HEK293 (cell line): ENCODE measurements around the gene RAB39A.

Experiments used
- CTCF ChIA-PET: fragments of 350-600 bp; formaldehyde crosslinking; extraction: SDS; loops from one replicate; lab custom pipeline; 2021; ENCODE audit warnings: antibody characterized with exemption; lab: Yijun Ruan, JAX
- POLR2A ChIA-PET: fragments of 300-600 bp; formaldehyde crosslinking; extraction: SDS; loops from one replicate; lab custom pipeline; 2020; ENCODE audit warnings: antibody characterized with exemption, inconsistent platforms; lab: Yijun Ruan, JAX
- H3K27ac ChIP-seq: fragments of 200-500 bp; sonication (Bioruptor generic); 2 replicates; pipeline ENCODE4 v1.5.1; 2014; ENCODE audit warnings: low read depth, low read length, control low read depth, inconsistent platforms; ENCODE audit errors: extremely low read depth
- H3K36me3 ChIP-seq, 2 experiments: fragments of 200-500 bp in 1 of 2; sonication (Bioruptor generic) in 1 of 2; 1 replicate in 1 of 2; 2 replicates in 1 of 2; pipeline ENCODE4 v1.5.1; 2014 to 2017; ENCODE audit warnings: inconsistent platforms in 2 of 2, low read length in 2 of 2; ENCODE audit not compliant: control insufficient read depth in 2 of 2, insufficient read depth in 1 of 2
- H3K4me1 ChIP-seq: fragments of 200-500 bp; sonication (Bioruptor generic); 2 replicates; pipeline ENCODE4 v1.5.1; 2014; ENCODE audit warnings: mild to moderate bottlenecking, low read length, inconsistent platforms; ENCODE audit not compliant: control insufficient read depth, insufficient read depth
- H3K4me3 ChIP-seq: 2 replicates; pipeline ENCODE4 v1.5.1; 2011; ENCODE audit warnings: low read depth, mild to moderate bottlenecking, control low read depth, low read length, moderate library complexity
- H3K9me3 ChIP-seq: fragments of 200-500 bp; sonication (Bioruptor generic); 2 replicates; pipeline ENCODE4 v1.5.1; 2014; ENCODE audit warnings: low read depth, low read length, inconsistent platforms; ENCODE audit not compliant: control insufficient read depth, insufficient read depth
- FEZF1 ChIP-seq: fragments of 450-650 bp; formaldehyde crosslinking; IDR thresholded peaks from 2 replicates; pipeline ENCODE4 v1.5.1; 2016; ENCODE audit warnings: missing biosample characterization, missing genetic modification characterization
- GLI2 ChIP-seq: fragments of 450-650 bp; formaldehyde crosslinking; IDR thresholded peaks from 2 replicates; pipeline ENCODE4; 2017; ENCODE audit warnings: missing biosample characterization, missing genetic modification characterization, low read depth, borderline replicate concordance
- OSR2 ChIP-seq: fragments of 450-650 bp; formaldehyde crosslinking; IDR thresholded peaks from 2 replicates; pipeline ENCODE4 v1.5.1; 2016; ENCODE audit warnings: missing biosample characterization, missing genetic modification characterization
- PRDM1 ChIP-seq: fragments of 450-650 bp; formaldehyde crosslinking; IDR thresholded peaks from 2 replicates; pipeline ENCODE4; 2016; ENCODE audit warnings: missing biosample characterization, missing genetic modification characterization
- SP7 ChIP-seq: fragments of 450-650 bp; formaldehyde crosslinking; IDR thresholded peaks from 2 replicates; pipeline ENCODE4 v1.5.1; 2016; ENCODE audit warnings: missing biosample characterization, missing genetic modification characterization
- YY2 ChIP-seq: fragments of 450-650 bp; formaldehyde crosslinking; IDR thresholded peaks from 2 replicates; pipeline ENCODE4 v1.5.1; 2016; ENCODE audit warnings: missing biosample characterization, missing genetic modification characterization
- ZBTB17 ChIP-seq: fragments of 450-650 bp; formaldehyde crosslinking; IDR thresholded peaks from 2 replicates; pipeline ENCODE4 v1.5.1; 2016; ENCODE audit warnings: missing biosample characterization, missing genetic modification characterization
- ZBTB21 ChIP-seq: fragments of 450-650 bp; formaldehyde crosslinking; IDR thresholded peaks from 2 replicates; pipeline ENCODE4 v1.5.1; 2017; ENCODE audit warnings: missing biosample characterization, missing genetic modification characterization
- ZBTB48 ChIP-seq: fragments of 450-650 bp; formaldehyde crosslinking; IDR thresholded peaks from 2 replicates; pipeline ENCODE4 v1.5.1; 2016; ENCODE audit warnings: missing biosample characterization, missing genetic modification characterization
- ZNF140 ChIP-seq: fragments of 450-650 bp; formaldehyde crosslinking; IDR thresholded peaks from 2 replicates; pipeline ENCODE4 v1.5.1; 2016; ENCODE audit warnings: missing biosample characterization, missing genetic modification characterization
- ZNF202 ChIP-seq: fragments of 450-650 bp; formaldehyde crosslinking; IDR thresholded peaks from 2 replicates; pipeline ENCODE4 v1.5.1; 2016; ENCODE audit warnings: missing biosample characterization, missing genetic modification characterization, borderline replicate concordance
- ZNF23 ChIP-seq: fragments of 450-650 bp; formaldehyde crosslinking; IDR thresholded peaks from 2 replicates; pipeline ENCODE4 v1.5.1; 2016; ENCODE audit warnings: missing biosample characterization, missing genetic modification characterization, borderline replicate concordance
- ZNF311 ChIP-seq: fragments of 450-650 bp; formaldehyde crosslinking; IDR thresholded peaks from 2 replicates; pipeline ENCODE4 v1.5.1; 2017; ENCODE audit warnings: missing biosample characterization, missing genetic modification characterization, borderline replicate concordance
- ZNF404 ChIP-seq: fragments of 450-650 bp; formaldehyde crosslinking; IDR thresholded peaks from 2 replicates; pipeline ENCODE4 v1.5.1; 2017; ENCODE audit warnings: missing biosample characterization, missing genetic modification characterization
- ZNF433 ChIP-seq: fragments of 450-650 bp; formaldehyde crosslinking; IDR thresholded peaks from 2 replicates; pipeline ENCODE4 v1.5.1; 2016; ENCODE audit warnings: missing biosample characterization, missing genetic modification characterization, low read depth
- ZNF549 ChIP-seq: fragments of 450-650 bp; IDR thresholded peaks from 2 replicates; pipeline ENCODE4 v1.5.1; 2018; ENCODE audit warnings: missing biosample characterization, missing genetic modification characterization, mild to moderate bottlenecking, inconsistent platforms, moderate library complexity
- ZNF571 ChIP-seq: fragments of 450-650 bp; formaldehyde crosslinking; IDR thresholded peaks from 2 replicates; pipeline ENCODE4 v1.5.0; 2017; ENCODE audit warnings: missing biosample characterization, missing genetic modification characterization
- ZNF585B ChIP-seq: fragments of 450-650 bp; formaldehyde crosslinking; IDR thresholded peaks from 2 replicates; pipeline ENCODE4 v1.5.1; 2016; ENCODE audit warnings: missing biosample characterization, missing genetic modification characterization
- ZNF600 ChIP-seq: fragments of 450-650 bp; formaldehyde crosslinking; IDR thresholded peaks from 2 replicates; pipeline ENCODE4 v1.5.1; 2016; ENCODE audit warnings: missing biosample characterization, missing genetic modification characterization
- ZNF664 ChIP-seq: fragments of 450-650 bp; formaldehyde crosslinking; IDR thresholded peaks from 2 replicates; pipeline ENCODE4 v1.5.1; 2016; ENCODE audit warnings: missing biosample characterization, missing genetic modification characterization
- ZNF785 ChIP-seq: fragments of 450-650 bp; formaldehyde crosslinking; IDR thresholded peaks from 2 replicates; pipeline ENCODE4 v1.5.1; 2016; ENCODE audit warnings: missing biosample characterization, missing genetic modification characterization
- ZNF792 ChIP-seq: fragments of 450-650 bp; formaldehyde crosslinking; IDR thresholded peaks from 2 replicates; pipeline ENCODE4 v1.5.1; 2016; ENCODE audit warnings: missing biosample characterization, missing genetic modification characterization
- TF ChIP-seq, protein P1 (sequence below): fragments of 450-650 bp; formaldehyde crosslinking; IDR thresholded peaks from 2 replicates; pipeline ENCODE4 v1.5.1; 2016; ENCODE audit warnings: missing biosample characterization, missing genetic modification characterization
- TF ChIP-seq, protein P2 (sequence below): fragments of 450-650 bp; formaldehyde crosslinking; IDR thresholded peaks from 2 replicates; pipeline ENCODE4 v1.5.1; 2016; ENCODE audit warnings: missing biosample characterization, missing genetic modification characterization
- TF ChIP-seq, protein P3 (sequence below): fragments of 450-650 bp; formaldehyde crosslinking; IDR thresholded peaks from 2 replicates; pipeline ENCODE4 v1.5.1; 2016; ENCODE audit warnings: missing biosample characterization, missing genetic modification characterization, borderline replicate concordance
- TF ChIP-seq, protein P4 (sequence below): fragments of 450-650 bp; formaldehyde crosslinking; IDR thresholded peaks from 2 replicates; pipeline ENCODE4 v1.5.1; 2016; ENCODE audit warnings: missing biosample characterization, missing genetic modification characterization
- TF ChIP-seq, protein P5 (sequence below): fragments of 450-650 bp; formaldehyde crosslinking; IDR thresholded peaks from 2 replicates; pipeline ENCODE4; 2016; ENCODE audit warnings: missing biosample characterization, missing genetic modification characterization
- TF ChIP-seq, protein P6 (sequence below): fragments of 450-650 bp; formaldehyde crosslinking; IDR thresholded peaks from 2 replicates; pipeline ENCODE4 v1.5.1; 2016; ENCODE audit warnings: missing biosample characterization, missing genetic modification characterization

Gene RAB39A

DNA sequence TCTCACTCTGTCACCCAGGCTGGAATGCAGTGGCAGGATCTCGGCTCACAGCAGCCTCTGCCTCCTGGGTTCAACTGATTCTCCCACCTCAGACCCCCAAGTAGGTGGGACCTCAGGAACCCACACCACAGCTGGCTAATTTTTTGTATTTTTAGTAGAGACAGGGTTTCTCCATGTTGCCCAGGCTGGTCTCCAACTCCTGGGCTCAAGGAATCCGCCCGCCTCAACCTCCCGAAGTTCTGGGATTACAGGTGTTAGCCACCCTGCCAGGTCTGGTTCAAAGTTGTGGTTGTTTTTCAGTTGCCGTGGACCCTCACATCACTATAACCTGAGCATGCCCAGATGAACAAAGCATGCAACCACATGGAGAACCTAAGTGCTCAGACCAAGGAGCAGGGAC is 13.0 kb upstream of the RAB39A start:
- no peaks in the 10 kb centered on the region for H3K9me3 ChIP-seq
- H3K27ac ChIP-seq = no peak overlapping the region
- ChIA-PET CTCF (interaction anchor here (0.6 to 0.9 kb wide), 7 partner anchors 9 to 1817 kb away, joined by 3 to 4 read pairs (median 3); no protein-coding TSS in a partner anchor), POLR2A (no interaction called here)
- TF ChIP-seq ZNF433 (tag by site-specific recombination) (no peak), SP7 (tag by site-specific recombination) (no peak), ZBTB21 (no peak), ZNF792 (tag by site-specific recombination) (no peak), ZNF549 (tag by site-specific recombination) (no peak), PRDM1 (tag by site-specific recombination) (no peak), GLI2 (tag by site-specific recombination) (no peak), YY2 (no peak), OSR2 (no peak), ZNF311 (tag by site-specific recombination) (no peak), ZNF202 (tag by site-specific recombination) (no peak), ZNF23 (tag by site-specific recombination) (no peak), ZNF785 (tag by site-specific recombination) (no peak), ZNF585B (tag by site-specific recombination) (no peak), ZNF404 (no peak)
- TF ChIP-seq, protein P1, sequence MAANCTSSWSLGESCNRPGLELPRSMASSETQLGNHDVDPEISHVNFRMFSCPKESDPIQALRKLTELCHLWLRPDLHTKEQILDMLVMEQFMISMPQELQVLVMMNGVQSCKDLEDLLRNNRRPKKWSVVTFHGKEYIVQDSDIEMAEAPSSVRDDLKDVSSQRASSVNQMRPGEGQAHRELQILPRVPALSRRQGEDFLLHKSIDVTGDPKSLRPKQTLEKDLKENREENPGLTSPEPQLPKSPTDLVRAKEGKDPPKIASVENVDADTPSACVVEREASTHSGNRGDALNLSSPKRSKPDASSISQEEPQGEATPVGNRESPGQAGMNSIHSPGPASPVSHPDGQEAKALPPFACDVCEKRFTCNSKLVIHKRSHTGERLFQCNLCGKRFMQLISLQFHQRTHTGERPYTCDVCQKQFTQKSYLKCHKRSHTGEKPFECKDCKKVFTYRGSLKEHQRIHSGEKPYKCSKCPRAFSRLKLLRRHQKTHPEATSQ (tag by site-specific recombination) = no peak
- TF ChIP-seq, protein P2, sequence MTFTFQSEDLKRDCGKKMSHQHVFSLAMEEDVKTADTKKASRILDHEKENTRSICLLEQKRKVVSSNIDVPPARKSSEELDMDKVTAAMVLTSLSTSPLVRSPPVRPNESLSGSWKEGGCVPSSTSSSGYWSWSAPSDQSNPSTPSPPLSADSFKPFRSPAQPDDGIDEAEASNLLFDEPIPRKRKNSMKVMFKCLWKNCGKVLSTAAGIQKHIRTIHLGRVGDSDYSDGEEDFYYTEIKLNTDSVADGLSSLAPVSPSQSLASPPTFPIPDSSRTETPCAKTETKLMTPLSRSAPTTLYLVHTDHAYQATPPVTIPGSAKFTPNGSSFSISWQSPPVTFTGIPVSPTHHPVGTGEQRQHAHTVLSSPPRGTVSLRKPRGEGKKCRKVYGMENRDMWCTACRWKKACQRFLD (tag by site-specific recombination) = no peak
- TF ChIP-seq, protein P3, sequence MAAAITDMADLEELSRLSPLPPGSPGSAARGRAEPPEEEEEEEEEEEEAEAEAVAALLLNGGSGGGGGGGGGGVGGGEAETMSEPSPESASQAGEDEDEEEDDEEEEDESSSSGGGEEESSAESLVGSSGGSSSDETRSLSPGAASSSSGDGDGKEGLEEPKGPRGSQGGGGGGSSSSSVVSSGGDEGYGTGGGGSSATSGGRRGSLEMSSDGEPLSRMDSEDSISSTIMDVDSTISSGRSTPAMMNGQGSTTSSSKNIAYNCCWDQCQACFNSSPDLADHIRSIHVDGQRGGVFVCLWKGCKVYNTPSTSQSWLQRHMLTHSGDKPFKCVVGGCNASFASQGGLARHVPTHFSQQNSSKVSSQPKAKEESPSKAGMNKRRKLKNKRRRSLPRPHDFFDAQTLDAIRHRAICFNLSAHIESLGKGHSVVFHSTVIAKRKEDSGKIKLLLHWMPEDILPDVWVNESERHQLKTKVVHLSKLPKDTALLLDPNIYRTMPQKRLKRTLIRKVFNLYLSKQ (tag by site-specific recombination) = no peak
- H3K4me1 ChIP-seq = no peaks in the 10 kb centered on the region
- H3K36me3 ChIP-seq = no peaks in the 10 kb centered on the region
- H3K4me3 ChIP-seq = no peak overlapping the region

DNA sequence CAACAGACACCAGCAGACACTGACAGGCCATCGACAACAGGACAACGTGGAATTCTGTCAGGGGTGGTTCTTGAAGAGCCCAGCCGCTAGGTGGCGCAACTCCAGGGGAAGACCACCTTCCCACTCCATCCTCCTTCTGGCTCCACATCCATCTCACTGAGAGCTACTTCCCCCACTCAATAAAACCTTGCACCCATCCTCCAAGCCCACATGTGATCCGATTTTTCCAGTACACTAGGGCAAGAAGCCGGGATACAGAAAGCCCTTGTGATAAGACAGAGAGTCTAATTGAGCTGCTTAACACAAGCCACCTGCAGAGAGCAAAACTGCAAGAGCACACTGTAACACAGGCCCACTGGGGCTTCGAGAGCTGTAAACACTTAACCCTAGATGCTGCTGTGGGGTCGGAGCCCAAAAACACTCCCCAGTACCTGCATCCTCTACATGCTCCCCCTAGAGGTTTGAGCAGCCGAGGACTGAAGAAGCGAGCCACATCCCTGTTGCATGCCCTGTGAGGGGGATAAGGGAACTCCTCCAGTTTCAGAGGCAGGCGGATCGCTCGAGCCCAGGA is 11.5 kb upstream of the RAB39A start:
- no peaks in the 10 kb centered on the region for H3K9me3 ChIP-seq
- H3K4me3 ChIP-seq = no peak overlapping the region
- H3K4me1 ChIP-seq = no peaks in the 10 kb centered on the region
- H3K36me3 ChIP-seq = no peaks in the 10 kb centered on the region
- CTCF ChIA-PET = interaction anchor here (0.5 to 1.8 kb wide), 21 partner anchors 9 to 1281 kb away, joined by 3 to 10 read pairs (median 3); no protein-coding TSS in a partner anchor
- POLR2A ChIA-PET = no interaction called here
- no peak overlapping the region for H3K27ac ChIP-seq
- TF ChIP-seq, protein P4, sequence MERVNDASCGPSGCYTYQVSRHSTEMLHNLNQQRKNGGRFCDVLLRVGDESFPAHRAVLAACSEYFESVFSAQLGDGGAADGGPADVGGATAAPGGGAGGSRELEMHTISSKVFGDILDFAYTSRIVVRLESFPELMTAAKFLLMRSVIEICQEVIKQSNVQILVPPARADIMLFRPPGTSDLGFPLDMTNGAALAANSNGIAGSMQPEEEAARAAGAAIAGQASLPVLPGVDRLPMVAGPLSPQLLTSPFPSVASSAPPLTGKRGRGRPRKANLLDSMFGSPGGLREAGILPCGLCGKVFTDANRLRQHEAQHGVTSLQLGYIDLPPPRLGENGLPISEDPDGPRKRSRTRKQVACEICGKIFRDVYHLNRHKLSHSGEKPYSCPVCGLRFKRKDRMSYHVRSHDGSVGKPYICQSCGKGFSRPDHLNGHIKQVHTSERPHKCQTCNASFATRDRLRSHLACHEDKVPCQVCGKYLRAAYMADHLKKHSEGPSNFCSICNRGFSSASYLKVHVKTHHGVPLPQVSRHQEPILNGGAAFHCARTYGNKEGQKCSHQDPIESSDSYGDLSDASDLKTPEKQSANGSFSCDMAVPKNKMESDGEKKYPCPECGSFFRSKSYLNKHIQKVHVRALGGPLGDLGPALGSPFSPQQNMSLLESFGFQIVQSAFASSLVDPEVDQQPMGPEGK (tag by site-specific recombination) = no peak
- no peak for TF ChIP-seq ZNF140
- TF ChIP-seq, protein P5, sequence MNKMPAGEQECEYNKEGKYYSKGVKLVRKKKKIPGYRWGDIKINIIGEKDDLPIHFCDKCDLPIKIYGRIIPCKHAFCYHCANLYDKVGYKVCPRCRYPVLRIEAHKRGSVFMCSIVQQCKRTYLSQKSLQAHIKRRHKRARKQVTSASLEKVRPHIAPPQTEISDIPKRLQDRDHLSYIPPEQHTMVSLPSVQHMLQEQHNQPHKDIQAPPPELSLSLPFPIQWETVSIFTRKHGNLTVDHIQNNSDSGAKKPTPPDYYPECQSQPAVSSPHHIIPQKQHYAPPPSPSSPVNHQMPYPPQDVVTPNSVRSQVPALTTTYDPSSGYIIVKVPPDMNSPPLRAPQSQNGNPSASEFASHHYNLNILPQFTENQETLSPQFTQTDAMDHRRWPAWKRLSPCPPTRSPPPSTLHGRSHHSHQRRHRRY (tag by site-specific recombination) = no peak
- TF ChIP-seq, protein P6, sequence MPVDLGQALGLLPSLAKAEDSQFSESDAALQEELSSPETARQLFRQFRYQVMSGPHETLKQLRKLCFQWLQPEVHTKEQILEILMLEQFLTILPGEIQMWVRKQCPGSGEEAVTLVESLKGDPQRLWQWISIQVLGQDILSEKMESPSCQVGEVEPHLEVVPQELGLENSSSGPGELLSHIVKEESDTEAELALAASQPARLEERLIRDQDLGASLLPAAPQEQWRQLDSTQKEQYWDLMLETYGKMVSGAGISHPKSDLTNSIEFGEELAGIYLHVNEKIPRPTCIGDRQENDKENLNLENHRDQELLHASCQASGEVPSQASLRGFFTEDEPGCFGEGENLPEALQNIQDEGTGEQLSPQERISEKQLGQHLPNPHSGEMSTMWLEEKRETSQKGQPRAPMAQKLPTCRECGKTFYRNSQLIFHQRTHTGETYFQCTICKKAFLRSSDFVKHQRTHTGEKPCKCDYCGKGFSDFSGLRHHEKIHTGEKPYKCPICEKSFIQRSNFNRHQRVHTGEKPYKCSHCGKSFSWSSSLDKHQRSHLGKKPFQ (tag by site-specific recombination) = no peak
- TF ChIP-seq ZBTB48 (tag by site-specific recombination) = no peak
- TF ChIP-seq FEZF1 (tag by site-specific recombination) = no peak
- no peak for TF ChIP-seq OSR2
- TF ChIP-seq ZNF571 = no peak
- TF ChIP-seq ZNF23 (tag by site-specific recombination) = no peak
- TF ChIP-seq ZNF664 (tag by site-specific recombination) = peak; percentile 82
- TF ChIP-seq ZNF600 (tag by site-specific recombination) = 0 out of 2 replicates have a peak, but pooled peaks have one; percentile 21
- 0 out of 2 replicates have a peak, but pooled peaks have one; percentile 12 for TF ChIP-seq ZBTB17 (tag by site-specific recombination)
